IPS-18a (cell line): ENCODE data around the gene DBI.
"Not testable (repeated sequence)": the region's sequence is repeated elsewhere in the genome, so short reads cannot be mapped to it uniquely, and the experiment has no call there.

ENCODE experiments used
- H3K27ac ChIP-seq: one replicate; pipeline ENCODE4 v1.5.1; 2013; ENCODE audit warnings: low read length
- H3K27me3 ChIP-seq: one replicate; pipeline ENCODE4 v1.6.1; 2013; ENCODE audit warnings: mild to moderate bottlenecking, low read length; ENCODE audit not compliant: control insufficient read depth, insufficient read depth
- H3K36me3 ChIP-seq: one replicate; pipeline ENCODE4 v1.6.1; 2013; ENCODE audit warnings: low read depth, low read length; ENCODE audit not compliant: control insufficient read depth
- H3K4me1 ChIP-seq: one replicate; pipeline ENCODE4 v1.6.1; 2013; ENCODE audit warnings: low read depth, low read length; ENCODE audit not compliant: control insufficient read depth
- H3K4me3 ChIP-seq: one replicate; pipeline ENCODE4 v1.5.1; 2013; ENCODE audit warnings: low read length
- H3K9ac ChIP-seq: one replicate; pipeline ENCODE4 v1.6.1; 2013; ENCODE audit warnings: mild to moderate bottlenecking, low read length, moderate library complexity
- H3K9me3 ChIP-seq: one replicate; pipeline ENCODE4 v1.6.1; 2013; ENCODE audit warnings: low read depth, low read length; ENCODE audit not compliant: control insufficient read depth

DBI gene

DNA sequence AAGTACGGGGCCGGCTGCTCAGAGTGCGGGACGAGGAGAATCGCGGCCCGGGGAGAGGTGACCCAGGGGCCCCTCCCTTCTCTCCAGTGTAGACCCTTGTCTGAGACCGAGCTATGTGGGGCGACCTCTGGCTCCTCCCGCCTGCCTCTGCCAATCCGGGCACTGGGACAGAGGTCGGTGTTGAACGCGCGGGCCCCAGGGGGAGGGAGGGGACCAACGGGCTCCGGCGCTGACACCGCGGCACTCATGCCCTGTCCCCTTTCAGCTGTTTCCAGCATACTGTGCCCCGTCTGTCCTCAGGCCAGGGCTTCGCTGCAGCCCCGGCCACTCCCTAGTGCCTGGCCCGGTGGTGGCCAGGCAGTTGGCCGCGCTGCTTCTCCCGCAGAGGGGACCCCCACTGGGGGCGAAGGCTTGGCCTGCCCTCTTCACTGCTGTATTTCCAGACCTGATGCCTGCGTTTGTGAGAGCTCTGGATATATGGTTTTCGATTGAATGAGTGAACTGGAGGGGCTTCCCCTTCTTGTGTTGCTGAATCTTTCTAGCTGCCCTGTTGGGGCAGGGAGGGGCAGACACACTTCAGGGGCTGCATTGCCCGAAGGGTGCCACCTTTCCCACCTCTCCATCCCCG, 809 bp downstream of the DBI start:
- Histone ChIP-seq H3K36me3 (peaks cover 40% of the 10 kb centered on the region), H3K4me3 (peak overlapping the region; percentile 95), H3K4me1 (peaks cover 12% of the 10 kb centered on the region), H3K27ac (no peak overlapping the region), H3K9me3 (no peaks in the 10 kb centered on the region), H3K9ac (peak overlapping the region; percentile 74), H3K27me3 (no peaks in the 10 kb centered on the region)

DNA sequence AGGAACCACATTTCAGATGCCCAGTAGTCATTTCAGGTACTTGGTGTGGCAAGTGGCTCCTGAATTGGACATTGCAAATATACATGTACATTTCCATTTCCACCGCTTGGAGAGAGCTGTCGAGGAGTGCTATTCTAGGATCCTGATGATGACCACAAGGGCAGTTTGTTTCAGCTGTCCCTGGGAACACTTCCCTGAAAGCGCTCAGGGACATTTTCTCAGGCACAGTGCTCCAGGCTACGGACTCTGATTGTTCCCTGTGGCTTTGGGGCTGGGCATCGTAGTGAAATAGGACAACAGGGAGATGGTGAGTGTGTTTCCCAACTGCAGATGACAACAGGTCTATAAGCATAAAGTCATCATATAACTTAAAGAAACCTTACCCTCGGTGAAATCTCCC, 3.1 kb downstream of the DBI start:
- H3K36me3 ChIP-seq: peaks cover 53% of the 10 kb centered on the region

DNA sequence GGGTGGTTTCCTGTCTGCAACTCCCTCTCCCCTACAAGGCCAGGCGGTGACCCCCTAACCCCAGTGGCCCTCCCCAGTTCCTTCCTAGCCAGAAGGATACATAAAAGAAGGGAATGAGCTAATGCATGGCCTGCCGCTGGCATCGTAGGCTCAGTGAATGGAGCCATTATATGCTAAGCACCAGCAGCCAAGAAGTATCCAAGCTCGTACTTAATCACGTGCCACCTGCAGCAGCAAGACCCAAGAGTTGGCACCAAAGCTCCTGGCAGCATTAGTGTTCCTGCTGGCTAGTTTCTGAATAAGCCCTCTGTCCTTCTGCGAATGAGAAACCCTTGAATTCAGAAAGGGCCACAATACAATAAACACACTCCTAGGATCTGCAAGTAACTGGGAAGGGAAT, 4.3 kb downstream of the DBI start:
- H3K9me3 ChIP-seq: no peaks in the 10 kb centered on the region
- H3K9ac ChIP-seq: no peak overlapping the region
- H3K27me3 ChIP-seq: no peaks in the 10 kb centered on the region
- H3K4me3 ChIP-seq: no peak overlapping the region
- peaks cover 5% of the 10 kb centered on the region for H3K4me1 ChIP-seq
- H3K27ac ChIP-seq: no peak overlapping the region
- H3K36me3 ChIP-seq: peaks cover 53% of the 10 kb centered on the region

More for the DNA sequence above, 3.1 kb downstream of the DBI start:
- Histone ChIP-seq H3K9me3 (no peaks in the 10 kb centered on the region), H3K27ac (no peak overlapping the region), H3K9ac (no peak overlapping the region), H3K4me1 (peaks cover 12% of the 10 kb centered on the region), H3K27me3 (no peaks in the 10 kb centered on the region), H3K4me3 (no peak overlapping the region)

DNA sequence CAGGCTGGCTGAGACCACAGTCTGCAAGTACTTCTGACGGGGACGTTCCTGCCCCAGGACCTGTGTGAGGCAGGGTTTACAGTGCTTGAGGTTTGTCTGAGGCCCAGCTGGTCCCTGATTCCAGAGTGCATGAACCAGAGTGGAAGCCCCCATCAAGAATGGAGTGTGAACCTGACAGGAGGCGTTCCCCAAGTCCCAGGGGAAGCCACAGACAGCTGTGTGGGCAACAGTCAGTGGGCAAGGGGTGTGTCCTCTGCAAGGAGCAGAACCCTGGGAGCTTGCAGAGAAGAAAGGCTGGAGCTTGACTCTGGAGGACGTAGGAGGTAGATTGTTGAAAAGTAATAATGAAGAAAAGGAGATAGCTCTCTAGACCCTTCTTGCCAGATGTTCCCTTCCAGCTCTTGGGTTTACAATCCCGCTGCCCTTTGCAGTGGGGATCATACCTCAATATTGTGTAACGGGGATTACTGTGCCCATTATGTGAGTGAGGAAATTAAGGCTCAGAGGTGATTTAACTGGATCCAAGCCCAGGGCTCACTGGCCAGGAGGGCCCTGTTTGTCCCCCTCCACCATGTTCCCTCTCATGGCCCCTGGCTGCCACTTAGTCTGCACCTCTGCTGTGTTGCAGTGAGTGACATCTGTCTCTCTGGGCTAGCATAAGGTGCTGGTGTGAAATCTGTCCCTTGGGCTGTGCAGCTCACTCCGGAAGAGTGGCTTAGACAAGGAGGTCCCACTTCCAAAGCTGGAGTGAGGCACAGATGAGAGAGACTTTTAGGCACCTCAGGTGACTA, 6.2 kb downstream of the DBI start:
- Histone ChIP-seq H3K9ac (no peak overlapping the region), H3K27ac (no peak overlapping the region), H3K4me1 (peaks cover 3% of the 10 kb centered on the region), H3K9me3 (no peaks in the 10 kb centered on the region), H3K36me3 (peaks cover 53% of the 10 kb centered on the region), H3K27me3 (no peaks in the 10 kb centered on the region), H3K4me3 (no peak overlapping the region)

DNA sequence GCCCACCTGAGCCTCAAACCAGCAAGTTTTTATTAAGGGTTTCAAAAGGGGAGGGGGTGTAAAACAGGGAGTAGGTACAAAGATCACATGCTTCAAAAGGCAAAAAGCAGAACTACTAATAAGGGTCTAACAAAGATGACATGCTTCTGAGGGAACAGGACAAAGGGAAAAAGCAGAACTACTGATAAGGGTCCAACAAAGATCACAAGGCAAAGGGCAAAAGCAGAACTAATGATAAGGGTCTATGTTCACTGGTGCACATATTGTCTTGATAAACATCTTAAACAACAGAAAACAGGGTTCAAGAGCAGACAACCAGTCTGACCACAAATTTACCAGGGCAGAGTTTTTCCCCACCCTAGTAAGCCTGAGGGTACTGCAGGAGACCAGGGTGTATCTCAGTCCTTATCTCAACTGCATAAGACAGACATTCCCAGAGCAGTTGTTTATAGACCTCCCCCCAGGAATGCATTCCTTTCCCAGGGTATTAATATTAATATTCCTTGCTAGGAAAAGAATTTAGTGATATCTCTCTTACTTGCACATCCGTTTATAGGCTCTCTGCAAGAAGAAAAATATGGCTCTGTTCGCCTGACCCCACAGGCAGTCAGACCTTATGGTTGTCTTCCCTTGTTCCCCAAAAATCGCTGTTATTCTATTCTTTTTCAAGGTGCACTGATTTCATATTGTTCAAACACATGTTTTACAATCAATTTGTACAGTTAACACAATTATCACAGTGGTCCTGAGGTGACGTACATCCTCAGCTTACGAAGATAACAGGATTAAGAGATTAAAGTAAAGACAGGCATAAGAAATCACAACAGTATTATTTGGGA, 7.3 kb downstream of the DBI start:
- not testable (repeated sequence) for H3K9ac ChIP-seq, H3K27me3 ChIP-seq, H3K27ac ChIP-seq, H3K4me3 ChIP-seq, H3K9me3 ChIP-seq, H3K4me1 ChIP-seq
- H3K36me3 ChIP-seq: peaks cover 45% of the 10 kb centered on the region

DNA sequence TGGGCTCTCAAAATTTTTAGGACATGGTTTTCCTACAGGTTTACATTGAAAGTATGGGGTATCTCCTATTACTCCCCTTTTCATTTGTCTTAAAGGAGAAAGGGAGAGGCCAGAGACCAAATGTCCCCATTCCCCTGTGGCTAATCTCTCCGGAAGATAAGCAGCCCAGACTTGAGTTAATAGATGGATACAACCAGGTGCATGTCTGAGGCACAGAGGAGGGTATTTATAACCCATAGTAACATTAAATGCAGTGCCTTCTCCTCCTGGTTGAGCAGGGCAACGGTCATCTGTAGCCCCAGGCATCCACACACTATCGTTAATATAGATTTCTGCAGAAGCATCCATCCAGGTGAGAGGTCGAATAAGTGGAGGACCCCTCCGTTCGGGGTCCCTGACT, 9.6 kb downstream of the DBI start:
- H3K9ac ChIP-seq, H3K27me3 ChIP-seq, H3K27ac ChIP-seq, H3K4me3 ChIP-seq, H3K4me1 ChIP-seq, H3K9me3 ChIP-seq: not testable (repeated sequence)
- peaks cover 24% of the 10 kb centered on the region for H3K36me3 ChIP-seq

DNA sequence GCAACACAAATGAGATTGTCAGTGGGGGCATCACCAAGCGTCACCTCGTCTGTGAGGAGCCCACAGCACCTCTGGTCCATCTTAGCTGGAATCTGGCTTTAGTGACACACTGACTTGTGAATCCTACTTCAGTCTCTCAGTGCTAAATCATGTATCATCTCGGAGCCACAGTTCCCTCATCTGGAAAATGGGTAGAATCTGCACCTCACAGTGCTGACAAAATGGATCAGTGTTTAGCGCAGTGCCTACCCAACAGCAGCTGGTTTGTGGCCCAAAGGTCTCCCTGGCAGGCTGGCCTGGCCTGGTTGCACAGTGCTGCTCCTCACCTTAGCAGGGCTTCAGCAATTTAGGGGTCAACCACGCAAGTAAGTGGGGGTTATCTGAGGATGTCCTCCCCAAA, 10.0 kb downstream of the DBI start:
- Histone ChIP-seq H3K4me3 (no peak overlapping the region), H3K9ac (no peak overlapping the region), H3K27me3 (no peaks in the 10 kb centered on the region), H3K27ac (no peak overlapping the region), H3K4me1 (no peaks in the 10 kb centered on the region), H3K9me3 (no peaks in the 10 kb centered on the region), H3K36me3 (peaks cover 20% of the 10 kb centered on the region)

DNA sequence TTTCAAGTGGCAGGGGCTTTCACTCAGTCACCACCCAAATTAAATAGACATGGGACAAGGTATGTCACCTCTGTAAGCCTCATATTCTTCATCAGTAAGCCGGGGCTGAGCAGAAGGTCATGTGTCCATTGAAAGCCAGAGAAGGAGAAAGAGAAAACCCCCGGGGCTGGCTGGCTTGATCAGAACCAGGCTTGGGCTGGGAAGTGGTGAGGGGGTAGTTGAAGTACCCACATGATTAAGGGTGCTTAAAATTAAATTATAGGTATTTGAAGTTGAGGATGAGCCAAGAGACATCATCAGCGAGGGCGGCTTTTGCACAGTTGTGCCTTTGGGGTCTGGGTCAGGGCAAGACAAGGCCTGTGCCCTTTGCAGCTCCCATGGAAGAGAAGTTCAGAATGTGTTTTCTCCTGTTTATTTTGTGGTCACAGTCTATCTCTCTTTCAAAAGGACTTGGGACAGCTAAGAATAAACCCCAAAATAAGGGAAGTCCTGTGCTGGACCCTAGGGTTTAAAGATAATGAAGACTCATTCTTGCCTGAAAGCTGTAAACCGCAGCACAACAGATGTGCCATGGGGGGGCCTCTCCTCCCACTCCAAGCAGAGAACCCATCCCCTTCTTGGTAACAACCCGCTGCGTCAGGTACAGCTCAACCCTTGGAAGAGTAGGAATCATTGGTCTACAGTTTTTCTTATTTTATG, 10.7 kb downstream of the DBI start:
- H3K27ac ChIP-seq: no peak overlapping the region
- peaks cover 14% of the 10 kb centered on the region for H3K36me3 ChIP-seq
- no peak overlapping the region for H3K4me3 ChIP-seq
- H3K9me3 ChIP-seq: no peaks in the 10 kb centered on the region
- no peak overlapping the region for H3K9ac ChIP-seq
- no peaks in the 10 kb centered on the region for H3K4me1 ChIP-seq
- no peaks in the 10 kb centered on the region for H3K27me3 ChIP-seq

DNA sequence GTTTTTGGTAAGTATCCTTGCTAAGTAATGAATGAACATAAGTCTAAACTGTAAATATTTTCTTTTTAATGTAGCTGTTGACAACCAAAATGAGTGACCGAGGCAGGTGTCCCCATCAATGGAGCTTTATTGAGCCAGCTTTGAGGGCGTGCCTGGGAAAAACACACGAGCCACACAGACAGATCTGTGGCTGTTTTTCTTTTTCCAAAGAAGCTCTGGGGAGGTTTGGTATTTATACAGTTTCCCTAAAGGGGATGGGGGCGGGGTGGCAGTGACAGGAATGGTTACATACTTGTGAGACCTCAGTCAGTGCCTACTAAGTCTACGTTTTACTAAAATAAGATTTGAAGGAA, 11.2 kb downstream of the DBI start:
- no peaks in the 10 kb centered on the region for H3K4me1 ChIP-seq
- no peak overlapping the region for H3K9ac ChIP-seq
- peaks cover 9% of the 10 kb centered on the region for H3K36me3 ChIP-seq
- H3K27me3 ChIP-seq: no peaks in the 10 kb centered on the region
- no peak overlapping the region for H3K27ac ChIP-seq
- H3K4me3 ChIP-seq: no peak overlapping the region
- H3K9me3 ChIP-seq: no peaks in the 10 kb centered on the region

DNA sequence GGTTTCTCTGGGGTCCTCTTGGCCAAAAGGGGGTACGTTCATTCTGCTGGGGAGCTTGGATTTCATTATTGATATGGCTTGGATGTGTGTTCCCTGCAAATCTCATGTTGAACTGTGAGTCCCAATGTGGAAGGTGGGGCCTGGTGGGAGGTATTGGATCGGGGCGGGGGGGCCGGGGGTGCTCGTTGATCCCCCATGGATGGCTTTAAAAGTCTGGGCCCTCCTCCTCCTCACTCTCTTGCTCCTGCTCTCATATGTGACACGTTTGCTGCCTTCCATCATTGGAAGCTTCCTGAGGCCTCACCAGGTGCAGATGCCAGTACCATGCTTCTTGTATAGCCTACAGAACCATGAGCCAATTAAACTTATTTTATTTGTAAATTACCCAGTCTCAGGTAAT, 11.8 kb downstream of the DBI start:
- no peaks in the 10 kb centered on the region for H3K27me3 ChIP-seq
- H3K36me3 ChIP-seq: peaks cover 3% of the 10 kb centered on the region
- H3K4me3 ChIP-seq: no peak overlapping the region
- no peak overlapping the region for H3K27ac ChIP-seq
- H3K9me3 ChIP-seq: no peaks in the 10 kb centered on the region
- H3K9ac ChIP-seq: no peak overlapping the region
- no peaks in the 10 kb centered on the region for H3K4me1 ChIP-seq

DNA sequence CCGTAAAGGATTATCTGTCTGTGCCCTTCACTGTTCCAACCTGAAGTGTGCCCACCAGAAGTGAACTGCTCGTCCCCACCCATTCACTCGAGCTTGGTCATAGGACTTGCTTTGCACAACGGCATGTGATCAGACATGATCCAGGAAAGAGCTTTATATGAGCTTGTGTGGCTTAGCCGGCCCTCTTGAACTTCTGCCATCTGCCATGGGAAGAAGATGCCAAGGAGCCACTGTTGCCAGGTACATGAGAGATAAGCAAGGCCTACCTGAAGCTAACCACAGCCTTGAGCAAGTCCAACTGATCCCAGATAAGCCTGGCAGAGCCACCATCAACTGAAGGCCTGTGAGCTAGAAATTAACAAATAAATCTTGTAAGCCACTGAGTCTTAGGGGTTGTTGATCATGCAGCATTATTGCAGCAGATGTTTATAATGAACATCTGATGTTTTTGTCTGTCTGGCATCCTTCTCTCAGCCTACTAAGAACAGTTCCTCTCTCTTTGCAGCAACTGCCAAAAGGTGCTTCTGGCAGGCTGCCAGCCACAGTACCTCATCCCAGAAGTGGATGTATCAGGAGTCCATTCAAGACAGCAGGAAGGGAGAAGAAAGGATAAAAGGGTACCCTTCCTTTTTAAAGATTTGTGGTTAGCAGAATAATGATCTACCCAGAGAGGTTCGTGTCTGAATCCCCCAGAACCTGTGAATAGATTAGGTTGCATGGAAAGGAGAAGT, 16.8 kb downstream of the DBI start:
- H3K4me3 ChIP-seq: no peak overlapping the region
- no peaks in the 10 kb centered on the region for H3K27me3 ChIP-seq
- H3K9me3 ChIP-seq: no peaks in the 10 kb centered on the region
- no peaks in the 10 kb centered on the region for H3K4me1 ChIP-seq
- H3K27ac ChIP-seq: no peak overlapping the region
- H3K36me3 ChIP-seq: no peaks in the 10 kb centered on the region
- no peak overlapping the region for H3K9ac ChIP-seq
